NCI-H345 treated with DMSO at 0.1 percent for 48 hours (cell line): ENCODE results near the gene ITGA8.
"Not testable (repeated sequence)": the region's sequence is repeated elsewhere in the genome, so short reads cannot be mapped to it uniquely, and the experiment has no call there.

Experiments used
- DNase-seq: peaks from one replicate; lab custom pipeline; 2025; ENCODE audit not compliant: unreplicated experiment; lab: John Stamatoyannopoulos, UW

ITGA8 gene

DNA sequence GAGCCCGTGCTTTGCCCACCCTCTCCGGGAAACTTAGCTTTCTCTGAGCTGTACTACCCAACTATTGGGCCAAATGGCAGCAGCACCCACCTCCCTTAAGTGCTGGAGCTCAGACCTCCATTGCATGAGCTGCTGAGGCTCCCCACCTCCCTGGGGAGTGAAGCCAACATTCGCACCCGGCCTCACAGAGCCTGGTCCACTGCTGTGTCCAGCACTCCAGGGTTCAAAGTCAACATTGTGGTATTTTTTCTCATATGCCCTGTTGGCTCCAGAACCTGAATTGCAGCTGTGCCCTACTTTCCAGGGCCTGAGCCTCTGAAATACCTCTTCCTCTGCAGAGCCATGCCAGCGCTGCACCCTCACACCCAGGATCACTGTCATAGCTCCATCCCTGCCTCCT, 29.7 kb downstream of the ITGA8 start:
- DNase-seq = no peak

DNA sequence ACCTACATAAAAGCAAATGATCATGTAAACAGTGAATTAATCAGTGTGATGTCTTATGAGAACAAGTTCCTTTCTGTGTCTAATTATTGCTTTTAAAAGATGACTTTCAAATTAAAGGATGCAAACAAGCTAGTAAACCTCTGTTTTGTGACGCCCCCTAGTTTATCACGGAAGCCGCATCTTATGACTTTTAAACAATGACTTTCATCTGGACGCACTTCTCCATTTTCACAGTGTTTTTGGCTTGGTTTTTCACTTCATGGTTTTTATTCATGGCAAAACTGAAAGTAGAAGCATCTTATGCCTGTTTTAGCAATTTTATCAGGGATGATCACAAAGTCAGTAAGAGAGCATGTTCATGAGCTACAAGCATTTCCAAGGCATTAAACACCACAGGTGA, 35.0 kb downstream of the ITGA8 start:
- DNase-seq = no peak

DNA sequence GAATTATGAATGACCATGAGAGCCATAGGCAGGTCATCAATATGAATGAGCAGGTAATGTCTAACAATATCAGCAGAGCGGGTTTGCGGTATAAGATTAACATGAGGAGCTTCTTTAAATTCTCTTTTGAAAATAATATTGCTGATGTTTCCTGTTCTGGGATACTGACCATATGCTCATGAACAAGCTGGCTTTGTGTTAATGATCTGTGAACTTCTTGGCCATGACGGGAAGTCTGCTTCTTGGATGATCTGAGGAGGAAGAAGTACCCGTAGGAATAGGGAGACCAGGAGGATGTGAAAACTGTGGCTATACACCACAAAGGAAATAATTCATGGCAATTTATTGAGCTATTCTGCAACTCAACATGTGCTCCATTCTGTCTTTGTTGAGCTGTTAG, 38.6 kb downstream of the ITGA8 start:
- no peak for DNase-seq

DNA sequence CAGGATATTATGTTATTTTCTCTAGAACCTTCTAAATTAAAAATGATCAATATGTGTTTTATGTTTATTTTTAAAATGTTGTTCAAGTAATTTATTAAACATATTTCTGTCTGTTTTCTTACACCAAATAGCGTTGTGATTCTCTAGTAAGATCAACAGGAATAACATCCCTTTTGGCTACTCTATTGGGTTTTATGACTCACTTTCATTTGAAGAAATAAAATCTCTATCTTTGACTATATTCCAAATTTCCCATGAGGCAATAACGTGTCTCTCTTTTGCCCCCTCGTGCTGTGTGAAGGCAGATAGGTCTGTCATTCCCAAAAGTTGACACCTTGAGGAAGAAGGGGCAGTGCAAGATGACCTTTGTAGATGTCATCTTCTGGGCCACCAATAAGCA, 40.9 kb downstream of the ITGA8 start:
- DNase-seq = no peak

DNA sequence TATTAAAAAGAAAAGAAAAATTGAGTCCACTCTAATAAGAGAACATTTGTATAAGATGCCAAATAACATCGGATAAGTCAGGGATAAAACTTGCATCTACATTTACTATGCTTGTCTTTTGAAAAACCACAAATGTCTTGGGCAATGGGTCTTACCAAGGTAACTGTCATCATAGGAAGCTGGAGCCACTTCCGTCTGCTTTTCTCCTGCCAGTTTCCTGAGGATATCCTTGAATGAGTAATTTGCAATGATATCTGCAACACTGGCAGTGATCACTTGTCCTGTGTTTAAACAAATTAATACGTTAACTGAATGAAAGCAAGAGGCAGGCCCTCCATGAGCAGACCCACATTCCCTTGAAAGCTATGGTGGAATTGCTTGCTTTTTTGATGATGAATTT, 47.3 kb downstream of the ITGA8 start:
- DNase-seq = no peak

DNA sequence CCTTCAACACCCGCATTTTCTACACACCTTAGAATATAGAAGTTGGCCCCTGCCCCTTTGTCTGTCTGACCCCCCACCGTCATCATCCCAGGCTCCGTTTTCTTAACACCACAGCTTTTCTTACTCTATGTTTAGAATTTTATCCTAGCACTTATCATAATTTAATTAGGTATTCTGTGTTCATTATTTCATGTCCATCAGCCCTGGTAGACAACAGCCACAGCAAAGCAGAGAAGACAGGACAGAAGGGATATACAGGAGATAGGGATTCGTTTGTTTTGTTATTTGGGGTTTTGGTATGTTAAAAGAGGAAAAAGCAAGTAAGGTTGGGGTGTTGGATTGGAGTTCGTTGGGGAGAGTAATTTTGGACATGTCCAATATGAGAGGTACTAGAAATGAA, 48.8 kb downstream of the ITGA8 start:
- no peak for DNase-seq

DNA sequence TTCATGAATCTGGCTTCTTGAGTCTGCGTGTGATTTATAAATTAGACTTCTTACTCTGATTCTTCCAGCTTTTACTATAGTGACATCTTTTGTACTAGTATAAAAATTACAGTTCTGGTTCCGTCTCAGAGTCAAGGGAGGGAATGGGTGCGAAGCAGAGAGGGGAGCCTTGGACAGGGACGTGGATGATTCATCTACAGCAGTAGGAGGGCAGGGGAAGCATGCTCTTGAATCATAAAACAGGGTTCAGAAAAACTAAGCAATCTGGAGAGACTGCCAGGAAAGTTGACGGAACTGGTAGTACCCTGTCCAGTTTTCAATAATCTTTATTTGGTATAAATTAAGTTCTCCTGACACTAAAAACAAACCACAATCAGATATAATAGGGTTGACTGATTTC, 58.1 kb downstream of the ITGA8 start:
- DNase-seq = no peak

- DNase-seq = no peak
Observed at GRCh38 chr10:15660990-15661389, 58.7 kb downstream of the ITGA8 start.

GRCh38 chr10:15658069-15658702, 61.5 kb downstream of the ITGA8 start:
- DNase-seq = no peak

GRCh38 chr10:15652757-15653156, 67.0 kb downstream of the ITGA8 start:
- DNase-seq = no peak

- no peak for DNase-seq
Observed at GRCh38 chr10:15652117-15652516, 67.6 kb downstream of the ITGA8 start.

GRCh38 chr10:15651175-15651574, 68.5 kb downstream of the ITGA8 start:
- no peak for DNase-seq

DNA sequence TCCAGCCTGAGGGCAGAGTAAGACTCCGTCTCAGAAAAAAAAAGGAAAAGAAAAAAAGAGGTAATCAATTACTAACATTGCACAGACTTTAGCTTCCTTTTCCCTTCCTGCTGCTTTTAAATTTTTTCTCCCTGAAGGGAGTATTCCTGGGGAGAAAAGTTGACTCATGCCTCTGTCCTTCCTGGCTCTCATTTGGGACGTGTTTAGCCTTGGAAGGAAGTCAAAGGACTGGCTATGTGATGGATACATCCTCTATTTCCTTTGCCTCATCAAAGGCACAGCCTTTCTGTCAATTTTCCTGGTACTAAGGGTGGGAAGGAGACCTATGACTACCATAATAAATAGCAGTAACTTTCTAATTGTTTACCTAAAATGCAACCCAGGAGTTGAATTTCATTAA, 77.6 kb downstream of the ITGA8 start:
- no peak for DNase-seq

DNA sequence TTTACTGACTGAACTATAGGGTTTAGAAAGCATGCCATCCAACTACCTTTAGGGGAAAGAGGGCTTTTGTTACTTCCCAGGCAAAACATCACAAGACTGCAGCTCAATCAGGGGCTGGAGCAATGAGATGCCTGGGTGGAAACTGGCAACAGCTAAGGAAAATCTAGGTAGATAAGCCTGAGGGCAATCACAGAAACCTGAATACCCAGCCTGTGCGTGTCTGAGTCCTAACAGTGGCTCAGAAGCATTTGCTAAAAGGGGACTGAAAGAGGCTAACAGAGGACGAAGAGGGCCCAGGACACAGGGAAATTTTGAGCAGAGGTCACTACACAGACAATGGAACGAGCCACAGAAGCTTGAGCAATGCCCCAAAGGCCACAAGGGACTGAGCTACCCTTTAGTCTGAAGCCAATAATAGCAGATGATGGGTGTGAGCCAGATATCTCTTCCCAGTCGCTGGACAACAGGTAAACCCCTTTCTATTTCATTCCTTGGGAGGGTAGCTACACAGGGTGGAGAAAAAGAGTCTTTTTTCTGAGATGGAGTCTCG, 79.1 kb downstream of the ITGA8 start:
- DNase-seq = no peak

- DNase-seq = no peak
Observed at GRCh38 chr10:15636446-15636845, 83.3 kb downstream of the ITGA8 start.

- DNase-seq = no peak
Observed at GRCh38 chr10:15632456-15633091, 87.1 kb downstream of the ITGA8 start.

- not testable (repeated sequence) for DNase-seq
Observed at GRCh38 chr10:15631205-15631604, 88.5 kb downstream of the ITGA8 start.

GRCh38 chr10:15630353-15630752, 89.4 kb downstream of the ITGA8 start:
- DNase-seq = no peak

DNA sequence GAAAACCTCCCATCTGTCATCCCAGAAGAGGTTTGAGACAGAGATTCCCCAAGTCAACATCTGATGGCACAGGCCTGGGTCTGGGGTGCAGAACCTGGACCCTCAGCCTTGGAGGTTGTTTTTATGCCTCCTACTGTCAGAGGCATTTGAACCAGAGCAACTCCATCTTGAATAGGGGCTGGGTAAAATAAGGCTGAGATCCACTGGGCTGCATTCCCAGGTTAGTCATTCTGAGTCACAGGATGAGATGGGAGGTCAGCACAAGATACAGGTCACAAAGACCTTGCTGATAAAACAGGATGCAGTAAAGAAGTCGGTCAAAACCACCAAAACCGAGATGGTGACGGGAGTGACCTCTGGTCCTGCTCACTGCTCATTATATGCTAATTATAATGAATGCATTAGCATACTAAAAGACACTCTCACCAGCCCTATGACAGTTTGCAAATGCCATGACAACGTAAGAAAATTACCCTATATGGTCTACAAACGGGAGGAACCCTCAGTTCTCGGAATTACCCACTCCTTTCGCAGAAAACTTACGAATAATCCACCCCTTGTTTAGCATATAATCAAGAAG, 92.0 kb downstream of the ITGA8 start:
- DNase-seq = no peak

DNA sequence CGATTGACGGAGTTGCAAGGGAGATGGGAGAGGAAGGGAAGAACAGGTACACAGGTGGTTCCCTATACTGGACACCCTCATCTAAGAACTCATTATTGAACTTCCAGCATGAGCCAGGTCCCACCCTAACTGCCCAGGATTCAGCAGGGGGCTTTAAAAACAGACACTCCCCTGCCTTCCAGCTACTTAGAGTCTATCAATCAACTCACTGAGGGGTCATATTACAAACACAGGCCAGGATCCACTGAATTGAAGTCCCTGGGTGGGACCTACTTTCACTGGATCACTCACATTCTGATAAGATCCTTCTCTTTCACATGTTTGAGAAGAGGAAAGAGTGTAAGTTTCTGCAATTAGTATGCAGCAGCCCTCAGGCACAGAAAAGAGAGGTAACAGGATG, 92.8 kb downstream of the ITGA8 start:
- DNase-seq = no peak

- no peak for DNase-seq
Observed at GRCh38 chr10:15625261-15625660, 94.5 kb downstream of the ITGA8 start.

DNA sequence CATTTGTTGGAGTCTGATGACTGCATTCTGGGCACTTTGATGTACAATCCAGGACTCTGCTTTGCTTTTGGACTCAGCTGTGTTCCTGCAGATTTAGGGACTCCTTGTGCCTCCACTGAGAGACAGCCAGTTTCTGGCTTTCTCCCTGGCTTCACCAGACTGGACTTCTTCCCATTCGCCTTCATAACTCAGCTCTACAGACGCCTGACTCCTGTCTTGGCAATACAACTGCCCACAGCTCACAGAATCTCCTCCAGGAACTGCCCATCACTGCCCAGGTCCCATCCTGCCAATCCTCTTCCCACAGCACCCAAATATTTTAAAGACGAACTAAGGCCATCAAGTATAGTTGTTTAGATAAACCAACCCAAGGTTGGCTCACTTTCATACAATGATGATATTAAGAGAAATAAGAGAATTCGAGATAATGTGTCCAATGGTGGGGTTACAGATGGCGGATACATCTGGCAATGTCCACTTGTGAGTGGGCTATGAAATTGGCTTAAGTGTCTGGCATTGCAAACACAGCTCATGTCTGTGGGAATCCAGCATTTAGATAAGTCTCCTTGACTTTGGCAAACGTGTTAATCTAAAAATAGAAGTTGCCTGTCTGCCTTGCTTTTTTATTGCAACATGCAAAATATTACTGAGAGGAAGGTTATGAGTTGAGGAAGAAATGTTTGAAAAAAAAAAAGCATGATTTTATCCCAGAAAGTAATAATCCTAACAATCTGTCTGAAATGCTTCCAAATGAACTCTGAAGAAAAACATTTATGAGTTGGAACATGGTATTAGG, 95.1 kb downstream of the ITGA8 start:
- no peak for DNase-seq
